ENCODE results near the gene GPC6. TPM values are rescaled to one million over a fixed set of nuclear protein-coding genes. Genes with fewer than 3 reads are reported as not detected.

GPC6 gene
- total RNA-seq, 1 donor from 2014 or later: 42.9 TPM

DNA sequence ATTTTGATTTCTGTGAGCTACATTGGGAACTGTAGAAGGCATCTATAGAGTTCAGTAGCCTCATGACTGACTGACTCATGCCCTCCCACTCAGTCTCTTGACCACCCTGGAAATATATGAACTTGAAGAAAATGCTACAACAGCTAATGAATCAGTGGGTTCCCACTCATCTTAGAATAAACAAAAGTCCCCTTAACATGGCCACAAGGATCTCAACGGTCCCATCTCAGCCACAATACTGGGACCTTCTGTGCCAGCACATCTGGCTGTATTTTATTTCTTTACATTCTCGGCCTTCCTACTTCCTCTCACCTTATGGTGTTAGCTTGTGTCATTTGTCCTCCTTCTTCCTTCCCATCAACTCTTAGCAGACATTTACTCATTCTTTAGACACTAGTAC lies 633.1 kb downstream of the GPC6 start:
- H3K27ac ChIP-seq: no peak overlapping the region
- H3K36me3 ChIP-seq: no peaks in the 10 kb centered on the region
- no peaks in the 10 kb centered on the region for H3F3A ChIP-seq (ENCODE audit: low read depth)
- no peak overlapping the region for H3K4me2 ChIP-seq
- H3K4me1 ChIP-seq: no peaks in the 10 kb centered on the region
- Mint-ChIP-seq H3K36me3 (no peaks in the 10 kb centered on the region), H3K9me3 (no peaks in the 10 kb centered on the region), H3K27me3 (ENCODE audit: insufficient read depth, low read depth) (peaks cover 2% of the 10 kb centered on the region), H3K4me3 (no peak overlapping the region), H3K4me1 (peaks cover 11% of the 10 kb centered on the region), H3K27ac (no peak overlapping the region)
- no peak for TF ChIP-seq EZH2 (IDR thresholded peaks at IDR 0.05)
- TF ChIP-seq, protein P1, sequence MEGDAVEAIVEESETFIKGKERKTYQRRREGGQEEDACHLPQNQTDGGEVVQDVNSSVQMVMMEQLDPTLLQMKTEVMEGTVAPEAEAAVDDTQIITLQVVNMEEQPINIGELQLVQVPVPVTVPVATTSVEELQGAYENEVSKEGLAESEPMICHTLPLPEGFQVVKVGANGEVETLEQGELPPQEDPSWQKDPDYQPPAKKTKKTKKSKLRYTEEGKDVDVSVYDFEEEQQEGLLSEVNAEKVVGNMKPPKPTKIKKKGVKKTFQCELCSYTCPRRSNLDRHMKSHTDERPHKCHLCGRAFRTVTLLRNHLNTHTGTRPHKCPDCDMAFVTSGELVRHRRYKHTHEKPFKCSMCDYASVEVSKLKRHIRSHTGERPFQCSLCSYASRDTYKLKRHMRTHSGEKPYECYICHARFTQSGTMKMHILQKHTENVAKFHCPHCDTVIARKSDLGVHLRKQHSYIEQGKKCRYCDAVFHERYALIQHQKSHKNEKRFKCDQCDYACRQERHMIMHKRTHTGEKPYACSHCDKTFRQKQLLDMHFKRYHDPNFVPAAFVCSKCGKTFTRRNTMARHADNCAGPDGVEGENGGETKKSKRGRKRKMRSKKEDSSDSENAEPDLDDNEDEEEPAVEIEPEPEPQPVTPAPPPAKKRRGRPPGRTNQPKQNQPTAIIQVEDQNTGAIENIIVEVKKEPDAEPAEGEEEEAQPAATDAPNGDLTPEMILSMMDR (IDR thresholded peaks at IDR 0.05): no peak
- TF ChIP-seq EZH2phosphoT487 (IDR thresholded peaks at IDR 0.05): no peak
- DNase-seq (ENCODE audit: low spot score): no peak
- H3K9me3 ChIP-seq (ENCODE audit: low read depth): no peaks in the 10 kb centered on the region
- no peak overlapping the region for H2AFZ ChIP-seq (replicated peaks)
- H3K79me2 ChIP-seq (ENCODE audit: low read depth): no peaks in the 10 kb centered on the region
- no peaks in the 10 kb centered on the region for H4K20me1 ChIP-seq (ENCODE audit: low read depth)
- H3K9ac ChIP-seq: no peak overlapping the region
- H3K4me3 ChIP-seq: no peak overlapping the region
- no peaks in the 10 kb centered on the region for H3K27me3 ChIP-seq

DNA sequence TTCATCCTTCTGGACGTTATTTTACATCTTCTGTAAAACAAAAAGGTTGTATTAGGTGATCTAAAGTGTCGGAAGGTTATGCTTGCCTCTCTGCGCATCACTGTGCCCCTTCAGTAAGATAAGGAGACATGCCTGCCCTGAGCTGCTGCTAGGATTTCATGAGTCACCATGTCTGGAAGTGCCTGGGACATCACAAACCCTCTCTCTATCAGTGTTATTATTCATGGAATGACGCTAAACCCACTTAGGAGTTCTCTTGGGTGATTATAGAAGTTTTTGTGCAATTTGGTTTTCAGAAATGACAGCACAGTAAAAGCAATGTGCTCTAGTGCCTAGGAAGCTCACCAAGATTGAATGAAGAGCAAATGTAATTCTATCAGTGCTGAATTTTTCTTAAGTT lies 635.2 kb downstream of the GPC6 start:
- H3K36me3 ChIP-seq: no peaks in the 10 kb centered on the region
- H3K4me1 ChIP-seq: no peaks in the 10 kb centered on the region
- no peaks in the 10 kb centered on the region for H3K27me3 ChIP-seq
- Mint-ChIP-seq H3K4me1 (peaks cover 11% of the 10 kb centered on the region), H3K36me3 (no peaks in the 10 kb centered on the region), H3K4me3 (no peak overlapping the region), H3K27ac (no peak overlapping the region), H3K9me3 (no peaks in the 10 kb centered on the region), H3K27me3 (ENCODE audit: insufficient read depth, low read depth) (no peaks in the 10 kb centered on the region)
- no peak for TF ChIP-seq EZH2phosphoT487 (IDR thresholded peaks at IDR 0.05)
- no peak overlapping the region for H3K4me3 ChIP-seq
- H2AFZ ChIP-seq (replicated peaks): no peak overlapping the region
- no peaks in the 10 kb centered on the region for H3F3A ChIP-seq (ENCODE audit: low read depth)
- H3K9ac ChIP-seq: no peak overlapping the region
- no peak overlapping the region for H3K4me2 ChIP-seq
- no peak overlapping the region for H3K27ac ChIP-seq
- no peaks in the 10 kb centered on the region for H4K20me1 ChIP-seq (ENCODE audit: low read depth)
- no peaks in the 10 kb centered on the region for H3K9me3 ChIP-seq (ENCODE audit: low read depth)
- no peak for DNase-seq (ENCODE audit: low spot score)
- H3K79me2 ChIP-seq (ENCODE audit: low read depth): no peaks in the 10 kb centered on the region

DNA sequence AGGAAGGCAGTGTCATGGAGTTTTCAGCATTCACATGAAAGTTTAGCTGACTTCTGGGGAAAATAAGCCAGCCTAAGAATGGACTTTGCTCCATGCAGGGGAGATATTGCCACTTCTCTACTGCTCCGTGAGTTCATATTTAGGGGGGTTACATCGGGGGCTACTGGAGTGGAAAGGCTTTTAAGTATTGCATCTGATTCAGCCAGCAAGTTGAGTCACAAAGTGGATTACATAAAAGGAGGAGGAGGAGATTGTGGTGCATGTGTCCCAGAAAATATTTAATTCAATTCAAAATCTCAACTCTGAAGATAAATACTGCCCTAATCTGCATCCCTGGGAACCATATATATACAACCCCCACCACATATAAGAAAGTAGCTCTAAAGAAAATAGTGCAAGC lies 635.7 kb downstream of the GPC6 start:
- H3K36me3 ChIP-seq: no peaks in the 10 kb centered on the region
- no peak overlapping the region for H3K9ac ChIP-seq
- no peaks in the 10 kb centered on the region for H3F3A ChIP-seq (ENCODE audit: low read depth)
- H3K36me3 Mint-ChIP-seq: no peaks in the 10 kb centered on the region
- TF ChIP-seq EZH2phosphoT487 (IDR thresholded peaks at IDR 0.05) (no peak), EZH2 (IDR thresholded peaks at IDR 0.05) (no peak)
- TF ChIP-seq, protein P1 (IDR thresholded peaks at IDR 0.05): no peak
- no peak overlapping the region for H3K4me3 Mint-ChIP-seq
- no peaks in the 10 kb centered on the region for H4K20me1 ChIP-seq (ENCODE audit: low read depth)
- no peaks in the 10 kb centered on the region for H3K27me3 ChIP-seq
- no peaks in the 10 kb centered on the region for H3K9me3 ChIP-seq (ENCODE audit: low read depth)
- H3K27me3 Mint-ChIP-seq (ENCODE audit: insufficient read depth, low read depth): no peaks in the 10 kb centered on the region
- no peak overlapping the region for H3K27ac ChIP-seq
- no peak overlapping the region for H3K4me2 ChIP-seq
- no peak overlapping the region for H3K4me3 ChIP-seq
- H2AFZ ChIP-seq (replicated peaks): no peak overlapping the region
- H3K79me2 ChIP-seq (ENCODE audit: low read depth): no peaks in the 10 kb centered on the region
- no peak overlapping the region for H3K27ac Mint-ChIP-seq
- no peaks in the 10 kb centered on the region for H3K9me3 Mint-ChIP-seq
- DNase-seq (ENCODE audit: low spot score): no peak
- H3K4me1 Mint-ChIP-seq: peaks cover 11% of the 10 kb centered on the region
- H3K4me1 ChIP-seq: no peaks in the 10 kb centered on the region

DNA sequence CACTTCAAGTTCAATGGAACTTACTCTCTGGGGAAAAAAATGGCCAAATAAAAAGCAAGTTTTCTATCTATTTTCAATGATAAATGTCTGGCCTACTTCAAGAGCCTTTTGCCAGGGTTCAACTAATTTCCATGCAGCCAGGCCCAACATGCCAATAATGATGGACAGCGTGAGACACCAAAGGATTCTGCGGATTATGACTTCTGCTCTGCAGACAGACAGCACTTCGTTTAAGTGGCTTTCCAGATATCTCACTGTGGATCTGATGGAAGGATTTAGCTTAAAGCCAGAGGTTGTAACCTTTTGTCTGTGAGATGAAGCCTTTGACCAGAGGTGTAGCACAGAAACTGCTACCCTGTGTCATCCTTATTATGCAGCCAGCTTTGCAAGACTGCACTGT lies 638.6 kb downstream of the GPC6 start:
- Histone ChIP-seq H3K9me3 (ENCODE audit: low read depth) (no peaks in the 10 kb centered on the region), H3K36me3 (no peaks in the 10 kb centered on the region), H3F3A (ENCODE audit: low read depth) (no peaks in the 10 kb centered on the region), H3K79me2 (ENCODE audit: low read depth) (no peaks in the 10 kb centered on the region), H3K27me3 (no peaks in the 10 kb centered on the region), H4K20me1 (ENCODE audit: low read depth) (no peaks in the 10 kb centered on the region), H2AFZ (replicated peaks) (no peak overlapping the region), H3K4me3 (no peak overlapping the region), H3K27ac (no peak overlapping the region), H3K4me2 (no peak overlapping the region), H3K4me1 (no peaks in the 10 kb centered on the region), H3K9ac (no peak overlapping the region)
- H3K4me1 Mint-ChIP-seq: peaks cover 11% of the 10 kb centered on the region
- no peak overlapping the region for H3K4me3 Mint-ChIP-seq
- H3K9me3 Mint-ChIP-seq: no peaks in the 10 kb centered on the region
- H3K27ac Mint-ChIP-seq: no peak overlapping the region
- TF ChIP-seq EZH2 (IDR thresholded peaks at IDR 0.05) (no peak), EZH2phosphoT487 (IDR thresholded peaks at IDR 0.05) (no peak)
- TF ChIP-seq, protein P1 (IDR thresholded peaks at IDR 0.05): no peak
- DNase-seq (ENCODE audit: low spot score): no peak
- no peaks in the 10 kb centered on the region for H3K27me3 Mint-ChIP-seq (ENCODE audit: insufficient read depth, low read depth)
- no peaks in the 10 kb centered on the region for H3K36me3 Mint-ChIP-seq

All from neural progenitor cell (in vitro differentiated cells).